T-cell (primary cell): Measurements from ENCODE around the gene NXPE3. TPM values are rescaled to one million over a fixed set of nuclear protein-coding genes. Genes with fewer than 3 reads are reported as not detected.
A peak's percentile ranks its signal among the peaks of the same experiment; 100 is the strongest.

ENCODE experiments used
- ATAC-seq, 4 experiments: fragments of 200-7000 bp in 3 of 4; fragments of 150-1000 bp in 1 of 4; cut with Tn5 transposase; replicated peaks in 1 of 4; 1 replicate in 3 of 4; 2 replicates in 1 of 4; pipeline ENCODE4 v1.10.0; 2021; ENCODE audit warnings: moderate library complexity in 3 of 4, mild to moderate bottlenecking in 2 of 4, moderate number of reproducible peaks in 1 of 4
- CTCF ChIA-PET, 2 donors: fragments of 300-600 bp; sonication (Branson Sonifier 250); formaldehyde crosslinking; loops; one replicate each; lab custom pipeline; 2022; ENCODE audit warnings: antibody characterized with exemption in 2 of 2; lab: Charles Lee
- POLR2A ChIA-PET, 2 donors: fragments of 300-600 bp; sonication (Branson Sonifier 250); formaldehyde crosslinking; loops; one replicate each; lab custom pipeline; 2022; ENCODE audit warnings: antibody characterized with exemption in 2 of 2; lab: Charles Lee
- DNase-seq, 35 experiments: peaks; one replicate each; pipeline versions ENCODE4 v3.0.0 to v3.0.0-alpha.2; 2013 to 2023
- H3K27ac ChIP-seq: one replicate; pipeline ENCODE4 v1.5.1; 2013; ENCODE audit warnings: low read length
- H3K27me3 ChIP-seq, 2 experiments: replicated peaks in 1 of 2; 1 replicate in 1 of 2; 2 replicates in 1 of 2; pipeline versions ENCODE4 v1.6.1 to v1.7.0; 2013; ENCODE audit warnings: low read length in 1 of 2, mixed read lengths in 1 of 2; ENCODE audit not compliant: control insufficient read depth in 2 of 2, insufficient read depth in 2 of 2; ENCODE audit errors: extremely low read depth in 1 of 2
- H3K36me3 ChIP-seq, 2 donors: 1 replicate in 1 of 2; 2 replicates in 1 of 2; pipeline versions ENCODE4 v1.6.1 to v1.7.0; 2013; ENCODE audit warnings: low read length in 1 of 2; ENCODE audit not compliant: control insufficient read depth in 2 of 2, insufficient read depth in 1 of 2; ENCODE audit errors: extremely low read depth in 1 of 2
- H3K4me1 ChIP-seq, 2 experiments: 1 replicate in 1 of 2; 2 replicates in 1 of 2; pipeline versions ENCODE4 v1.6.1 to v1.7.0; 2013; ENCODE audit warnings: low read length in 2 of 2, mixed read lengths in 1 of 2; ENCODE audit not compliant: insufficient read depth in 2 of 2, control insufficient read depth in 1 of 2; ENCODE audit errors: extremely low read depth in 1 of 2
- H3K4me3 ChIP-seq, 2 donors: 1 replicate in 1 of 2; 2 replicates in 1 of 2; pipeline versions ENCODE4 v1.5.1 to v1.7.0; 2013; ENCODE audit warnings: mild to moderate bottlenecking in 2 of 2, low read length in 1 of 2, moderate library complexity in 1 of 2; ENCODE audit not compliant: control insufficient read depth in 1 of 2; ENCODE audit errors: extremely low read depth in 1 of 2
- H3K9me3 ChIP-seq: 2 replicates; pipeline ENCODE4 v1.7.0; 2013
- H3K27ac Mint-ChIP-seq, 2 donors: one replicate each; pipeline ENCODE4 v1.8.0; 2020 to 2021; ENCODE audit warnings: mild to moderate bottlenecking in 2 of 2, mixed read lengths in 2 of 2
- H3K27me3 Mint-ChIP-seq, 2 donors: one replicate each; pipeline ENCODE4 v1.8.0; 2021 to 2022; ENCODE audit warnings: mixed read lengths in 2 of 2
- H3K36me3 Mint-ChIP-seq: one replicate; pipeline ENCODE4 v1.8.0; 2021; ENCODE audit warnings: mixed read lengths
- H3K4me1 Mint-ChIP-seq, 3 donors: one replicate each; pipeline ENCODE4 v1.8.0; 2020 to 2022; ENCODE audit warnings: mixed read lengths in 3 of 3, mild to moderate bottlenecking in 1 of 3
- H3K4me3 Mint-ChIP-seq, 3 donors: one replicate each; pipeline ENCODE4 v1.8.0; 2020 to 2022; ENCODE audit warnings: mild to moderate bottlenecking in 3 of 3, mixed read lengths in 3 of 3, moderate library complexity in 3 of 3
- H3K9me3 Mint-ChIP-seq, 3 donors: one replicate each; pipeline ENCODE4 v1.8.0; 2020 to 2022; ENCODE audit warnings: mixed read lengths in 3 of 3
- WGBS: methylation state at CpG from one replicate; pipeline ENCODE4 v1.1.5; 2013; ENCODE audit warnings: missing lambda C conversion rate; ENCODE audit not compliant: insufficient coverage; 5-methylcytosine and 5-hydroxymethylcytosine counted together
- total RNA-seq, 35 experiments: library from RNA in 6 of 35; stranded (reverse) in 6 of 35; fragments of 120-200 nt in 1 of 35; gene quantifications; one replicate each; pipeline versions ENCODE4 v1.2.1 to v1.2.4 and lab custom pipeline; 2013 to 2026

The NXPE3 gene
- total RNA-seq, 5 donors from 2014 or later (not counting 1 experiment from before 2014, with no cell fraction given): 38.0 to 44.8 (median 41.3) TPM

- no peak for ATAC-seq
- Mint-ChIP-seq H3K4me3 (peak overlapping the region in 2 of 3 donors; percentile 13 to 16), H3K9me3 (no peaks in the 10 kb centered on the region), H3K27ac (peak overlapping the region in 1 of 2 donors; percentile 12), H3K36me3 (peaks cover 8% of the 10 kb centered on the region), H3K4me1 (peaks cover 58 to 84% (median 77%) of the 10 kb centered on the region in 3 donors), H3K27me3 (no peaks in the 10 kb centered on the region)
- no peak overlapping the region for H3K4me3 ChIP-seq
- CTCF ChIA-PET: interaction anchor here in 1 of 2 donors (0.7 kb wide), 1 partner anchor 396 kb away, joined by 3 read pairs; no protein-coding TSS in a partner anchor
- H3K36me3 ChIP-seq: no peaks in the 10 kb centered on the region
- WGBS: 29% methylated on average over 1 of the region's 2 CpGs
- POLR2A ChIA-PET: no interaction called here
- peaks cover 11 to 15% of the 10 kb centered on the region in 2 experiments for H3K4me1 ChIP-seq
- H3K9me3 ChIP-seq: no peaks in the 10 kb centered on the region
- no peak for DNase-seq
- no peak overlapping the region for H3K27ac ChIP-seq
- no peaks in the 10 kb centered on the region for H3K27me3 ChIP-seq
These were observed 54.5 kb downstream of the NXPE3 start for GRCh38 chr3:101833446-101833974.

DNA sequence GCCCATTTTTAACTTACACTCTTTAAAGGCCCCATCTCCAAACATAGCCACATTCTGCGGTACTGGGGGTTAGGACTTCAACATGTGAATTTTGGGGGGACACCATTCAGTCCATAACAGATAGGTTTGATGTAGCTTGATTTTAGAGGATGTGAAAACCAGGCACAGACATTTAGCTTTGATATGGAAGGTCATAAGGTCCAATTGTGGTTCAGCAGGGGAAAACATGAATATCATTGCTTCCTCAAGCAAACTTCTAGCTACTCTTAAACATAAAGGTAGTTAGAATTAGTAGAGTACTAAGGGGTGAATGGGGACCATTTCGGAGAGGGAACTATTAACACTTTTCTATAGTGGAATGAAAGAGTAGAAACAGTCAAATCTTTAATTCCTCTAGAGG, 56.7 kb downstream of the NXPE3 start:
- Histone ChIP-seq H3K4me3 (no peak overlapping the region), H3K36me3 (no peaks in the 10 kb centered on the region), H3K9me3 (no peaks in the 10 kb centered on the region), H3K27ac (no peak overlapping the region), H3K4me1 (peaks cover 0 to 4% of the 10 kb centered on the region in 2 experiments), H3K27me3 (no peaks in the 10 kb centered on the region)
- H3K4me1 Mint-ChIP-seq: peaks cover 38 to 67% (median 65%) of the 10 kb centered on the region in 3 donors
- H3K27me3 Mint-ChIP-seq: no peaks in the 10 kb centered on the region
- H3K36me3 Mint-ChIP-seq: peaks cover 13% of the 10 kb centered on the region
- no peaks in the 10 kb centered on the region for H3K9me3 Mint-ChIP-seq
- H3K27ac Mint-ChIP-seq: no peak overlapping the region
- ChIA-PET CTCF (interaction anchor here in 1 of 2 donors (0.6 kb wide), 1 partner anchor 227 kb away, joined by 4 read pairs; no protein-coding TSS in a partner anchor), POLR2A (interaction anchor here (0.6 to 1.2 kb wide), 4 partner anchors 9 to 373 kb away, joined by 3 to 8 read pairs (median 4); partner anchors contain the start of gene NFKBIZ (in 1 of the 2))
- WGBS: no CpG with 5 or more reads among the region's 2 CpGs
- DNase-seq: no peak
- no peak overlapping the region for H3K4me3 Mint-ChIP-seq
- ATAC-seq: no peak

DNA sequence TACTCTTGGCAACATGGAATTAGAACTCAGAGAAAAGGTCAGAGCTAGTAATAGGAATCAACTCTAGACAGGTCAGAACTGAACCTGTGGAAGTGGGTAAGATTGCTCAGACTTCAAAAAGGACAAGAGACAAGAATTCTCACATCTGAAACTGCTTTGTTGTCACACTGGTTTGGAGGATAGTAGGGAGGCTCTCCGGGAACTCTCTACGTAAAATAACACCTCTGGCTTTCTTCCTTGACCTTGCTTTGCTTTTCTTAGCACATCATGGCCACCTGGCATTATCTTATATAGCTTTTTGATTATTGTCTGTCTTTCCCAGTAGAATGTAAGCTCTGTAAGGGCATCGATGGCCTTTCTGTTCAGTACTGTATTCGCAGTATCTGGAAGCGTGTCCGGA, 57.1 kb downstream of the NXPE3 start:
- Histone ChIP-seq H3K4me3 (no peak overlapping the region), H3K27me3 (no peaks in the 10 kb centered on the region), H3K36me3 (no peaks in the 10 kb centered on the region), H3K9me3 (no peaks in the 10 kb centered on the region), H3K4me1 (peaks cover 0 to 4% of the 10 kb centered on the region in 2 experiments), H3K27ac (no peak overlapping the region)
- no peak overlapping the region for H3K4me3 Mint-ChIP-seq
- H3K4me1 Mint-ChIP-seq: peaks cover 38 to 65% (median 62%) of the 10 kb centered on the region in 3 donors
- 100% methylated on average over 1 of the region's 6 CpGs for WGBS
- ChIA-PET CTCF (no interaction called here), POLR2A (interaction anchor here (0.6 to 0.7 kb wide), 3 partner anchors 9 to 372 kb away, joined by 3 to 5 read pairs (median 3); no protein-coding TSS in a partner anchor)
- H3K9me3 Mint-ChIP-seq: no peaks in the 10 kb centered on the region
- no peaks in the 10 kb centered on the region for H3K27me3 Mint-ChIP-seq
- ATAC-seq (no peak), DNase-seq (no peak)
- peaks cover 18% of the 10 kb centered on the region for H3K36me3 Mint-ChIP-seq
- H3K27ac Mint-ChIP-seq: no peak overlapping the region

DNA sequence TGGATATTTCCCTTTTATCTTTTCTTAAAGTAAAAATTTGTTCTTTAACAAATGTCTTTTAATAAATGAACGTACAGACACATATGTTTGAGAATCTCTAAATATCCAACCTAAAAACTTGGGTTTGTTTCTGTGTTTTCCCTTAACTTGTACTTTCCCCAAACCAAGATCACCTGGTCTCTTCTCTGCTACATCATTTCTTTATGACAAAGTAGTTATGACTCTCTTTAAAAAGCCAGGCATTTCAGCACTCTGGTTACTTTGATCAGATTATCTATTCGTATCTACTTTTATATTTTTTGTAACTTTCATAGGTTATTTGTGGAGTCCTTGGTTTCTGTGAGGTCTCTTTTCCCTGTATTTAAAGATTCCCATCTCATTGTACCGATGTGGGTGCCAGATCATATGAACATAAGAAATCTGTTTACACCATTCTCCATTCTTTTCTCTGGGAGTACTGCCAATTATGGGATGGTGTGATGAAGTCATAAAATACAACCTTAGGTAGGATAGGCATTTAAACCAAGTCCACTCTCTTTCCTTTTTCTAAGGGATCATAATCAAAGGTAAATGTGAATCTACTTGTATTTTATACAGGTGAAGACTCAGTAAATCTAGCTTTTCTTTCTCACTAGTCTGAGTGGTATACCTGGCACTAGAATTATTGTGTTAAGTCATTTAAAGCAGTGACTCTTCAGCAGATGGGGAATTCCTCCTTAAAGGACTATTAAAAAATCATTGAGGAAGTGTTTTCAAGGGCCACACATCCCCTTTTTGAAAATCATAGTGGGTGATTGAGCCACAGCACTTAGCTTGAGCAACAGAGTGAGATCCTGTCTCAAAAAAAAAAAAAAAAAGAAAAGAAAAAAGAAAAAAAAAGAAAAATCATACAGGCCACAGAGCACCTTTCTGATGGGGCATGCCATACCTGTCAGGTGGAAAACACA, 57.9 kb downstream of the NXPE3 start:
- H3K27me3 ChIP-seq: no peaks in the 10 kb centered on the region
- no peak overlapping the region for H3K27ac ChIP-seq
- POLR2A ChIA-PET: interaction anchor here in 1 of 2 donors (0.6 kb wide), 1 partner anchor 23 kb away, joined by 3 read pairs; no protein-coding TSS in a partner anchor
- Mint-ChIP-seq H3K9me3 (peaks cover 0 to 1% (median 0%) of the 10 kb centered on the region in 3 donors), H3K27ac (no peak overlapping the region), H3K4me1 (peaks cover 35 to 57% (median 55%) of the 10 kb centered on the region in 3 donors), H3K4me3 (no peak overlapping the region), H3K27me3 (no peaks in the 10 kb centered on the region), H3K36me3 (peaks cover 20% of the 10 kb centered on the region)
- ATAC-seq (no peak), DNase-seq (no peak)
- CTCF ChIA-PET: interaction anchor here (0.6 to 0.7 kb wide), 2 partner anchors 23 to 34 kb away, joined by 3 read pairs; no protein-coding TSS in a partner anchor
- no peaks in the 10 kb centered on the region for H3K9me3 ChIP-seq
- H3K4me3 ChIP-seq: no peak overlapping the region
- H3K36me3 ChIP-seq: no peaks in the 10 kb centered on the region
- peaks cover 0 to 4% of the 10 kb centered on the region in 2 experiments for H3K4me1 ChIP-seq
- no CpG with 5 or more reads among the region's 3 CpGs for WGBS

GRCh38 chr3:101838691-101839090, 59.7 kb downstream of the NXPE3 start:
- Histone ChIP-seq H3K4me1 (peaks cover 0 to 4% of the 10 kb centered on the region in 2 experiments), H3K27me3 (no peaks in the 10 kb centered on the region), H3K4me3 (no peak overlapping the region), H3K36me3 (no peaks in the 10 kb centered on the region), H3K9me3 (no peaks in the 10 kb centered on the region), H3K27ac (no peak overlapping the region)
- WGBS: no CpG with 5 or more reads among the region's 2 CpGs
- Mint-ChIP-seq H3K27ac (no peak overlapping the region), H3K36me3 (peaks cover 18% of the 10 kb centered on the region), H3K9me3 (peaks cover 0 to 7% (median 2%) of the 10 kb centered on the region in 3 donors), H3K4me1 (peaks cover 21 to 45% (median 39%) of the 10 kb centered on the region in 3 donors), H3K4me3 (no peak overlapping the region), H3K27me3 (no peaks in the 10 kb centered on the region)
- ATAC-seq (no peak), DNase-seq (no peak)
- ChIA-PET POLR2A (interaction anchor here (0.6 to 1.4 kb wide), 5 partner anchors 9 to 274 kb away, joined by 3 to 4 read pairs (median 3); partner anchors contain the start of gene NFKBIZ (in 1 of the 2)), CTCF (interaction anchor here in 1 of 2 donors (1.0 to 1.8 kb wide), 2 partner anchors 9 to 11 kb away, joined by 3 to 5 read pairs; no protein-coding TSS in a partner anchor)

DNA sequence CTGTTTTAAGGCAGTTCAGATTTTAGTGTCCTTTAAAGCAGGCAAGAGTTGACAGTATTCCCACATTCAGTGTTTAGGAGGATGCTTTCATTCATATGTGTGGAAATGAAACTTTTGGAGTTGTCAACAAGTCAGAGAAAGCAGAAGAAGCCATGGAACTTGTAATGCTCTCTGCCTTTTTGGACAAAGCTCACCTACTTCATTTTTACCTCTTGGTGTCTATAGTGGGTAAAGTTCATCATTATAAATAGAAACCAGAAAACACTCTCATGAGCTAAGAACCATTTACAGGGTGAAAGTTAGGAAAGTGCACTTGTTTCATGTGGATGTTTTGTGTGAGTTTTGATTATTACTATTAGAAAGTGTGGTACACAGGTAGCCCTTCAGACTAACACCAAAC, 61.1 kb downstream of the NXPE3 start:
- ATAC-seq (no peak), DNase-seq (no peak)
- Histone ChIP-seq H3K27ac (no peak overlapping the region), H3K36me3 (no peaks in the 10 kb centered on the region), H3K4me3 (no peak overlapping the region), H3K9me3 (no peaks in the 10 kb centered on the region), H3K4me1 (no peaks in the 10 kb centered on the region), H3K27me3 (no peaks in the 10 kb centered on the region)
- Mint-ChIP-seq H3K27ac (no peak overlapping the region), H3K9me3 (peaks cover 0 to 7% (median 2%) of the 10 kb centered on the region in 3 donors), H3K36me3 (peaks cover 18% of the 10 kb centered on the region), H3K4me1 (peaks cover 12 to 31% (median 26%) of the 10 kb centered on the region in 3 donors), H3K27me3 (no peaks in the 10 kb centered on the region), H3K4me3 (no peak overlapping the region)
- CTCF ChIA-PET: interaction anchor here (0.6 to 1.8 kb wide), 2 partner anchors 13 to 38 kb away, joined by 3 to 5 read pairs; no protein-coding TSS in a partner anchor
- POLR2A ChIA-PET: interaction anchor here in 1 of 2 donors (1.3 kb wide), 1 partner anchor 17 kb away, joined by 3 read pairs; no protein-coding TSS in a partner anchor
